IPS DF 4.7 (cell line): Measurements from ENCODE around the gene GPATCH4.

Experiments used
- DNase-seq: peaks from one replicate; pipeline ENCODE4 v3.0.0-alpha.2; 2013; ENCODE audit warnings: low spot score; ENCODE audit errors: extremely low read depth

Gene GPATCH4

DNA sequence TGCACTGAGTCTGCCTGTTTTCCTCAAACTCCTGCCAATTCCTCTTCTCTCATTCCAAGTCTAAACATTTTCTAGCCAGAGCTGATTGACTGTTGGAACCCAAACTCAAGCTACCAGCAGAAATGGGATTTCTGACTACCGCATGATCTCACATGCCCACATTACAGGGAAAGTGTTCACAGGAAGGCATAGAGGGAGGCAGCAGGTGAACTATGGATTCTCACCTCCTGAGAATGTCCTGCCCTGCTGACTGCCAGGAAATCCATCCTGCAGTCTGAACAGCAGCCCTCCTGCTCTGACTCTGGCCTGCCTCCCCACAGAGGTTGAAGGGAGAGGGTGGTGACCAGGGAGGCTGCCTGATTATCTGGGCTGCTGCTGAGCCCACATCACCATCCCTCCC lies 51.4 kb downstream of the GPATCH4 start:
- DNase-seq, result no peak

DNA sequence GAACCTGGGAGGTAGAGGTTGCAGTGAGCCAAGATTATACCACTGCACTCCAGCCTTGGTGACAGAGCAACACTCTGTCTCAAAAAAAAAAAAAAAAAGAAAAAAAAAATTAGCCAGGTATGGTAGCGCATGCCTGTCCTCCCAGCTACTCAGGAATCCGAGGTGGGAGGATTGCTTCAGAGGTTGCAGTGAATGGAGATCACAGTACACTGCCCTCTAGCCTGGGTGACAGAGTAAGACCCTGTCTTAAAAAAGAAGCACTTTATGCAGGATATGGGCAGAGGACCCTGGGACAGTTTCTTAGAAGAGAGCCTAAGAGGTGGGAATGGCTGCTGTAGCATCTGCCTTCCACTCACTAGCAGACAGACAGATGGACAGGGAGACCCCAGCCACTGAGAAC lies 51.9 kb downstream of the GPATCH4 start:
- DNase-seq, result no peak

DNA sequence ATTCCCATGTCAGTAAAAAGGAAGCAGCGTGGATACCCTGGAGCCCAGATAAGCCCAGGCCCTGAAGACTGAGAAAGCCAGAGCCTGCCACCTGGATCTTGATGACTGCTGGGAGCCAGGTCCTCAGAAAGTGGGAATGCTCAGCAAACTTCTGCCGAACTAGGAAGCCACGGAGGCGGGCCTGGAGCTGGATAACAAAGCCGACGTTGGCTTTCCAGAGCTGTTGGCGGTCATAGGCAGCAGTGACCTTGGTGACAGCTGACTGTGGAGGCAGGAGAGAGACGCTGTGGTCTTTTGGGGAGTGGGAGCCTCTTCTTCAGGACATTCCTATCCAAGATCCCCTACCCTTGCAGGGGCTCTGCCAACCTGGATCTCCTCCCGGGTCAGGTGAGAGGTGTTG lies 53.3 kb downstream of the GPATCH4 start:
- no peak for DNase-seq

DNA sequence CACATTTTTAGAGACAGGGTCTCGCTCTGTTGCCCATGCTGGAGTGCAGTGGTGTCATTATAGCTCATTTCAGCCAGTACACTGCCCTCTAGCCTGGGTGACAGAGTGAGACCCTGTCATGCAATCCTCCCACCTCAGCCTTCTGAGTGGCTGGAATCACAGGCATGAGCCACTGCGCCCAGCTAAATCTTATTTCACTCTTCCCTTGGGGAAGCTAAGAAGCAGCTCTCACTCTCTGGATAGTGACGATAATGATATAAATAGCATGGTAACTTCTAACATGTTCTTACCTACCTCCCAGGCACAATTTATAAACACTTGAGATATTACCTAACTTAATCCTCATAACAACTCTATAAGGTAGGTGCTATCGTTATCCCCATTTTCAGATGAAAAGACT lies 53.8 kb downstream of the GPATCH4 start:
- no peak for DNase-seq

DNA sequence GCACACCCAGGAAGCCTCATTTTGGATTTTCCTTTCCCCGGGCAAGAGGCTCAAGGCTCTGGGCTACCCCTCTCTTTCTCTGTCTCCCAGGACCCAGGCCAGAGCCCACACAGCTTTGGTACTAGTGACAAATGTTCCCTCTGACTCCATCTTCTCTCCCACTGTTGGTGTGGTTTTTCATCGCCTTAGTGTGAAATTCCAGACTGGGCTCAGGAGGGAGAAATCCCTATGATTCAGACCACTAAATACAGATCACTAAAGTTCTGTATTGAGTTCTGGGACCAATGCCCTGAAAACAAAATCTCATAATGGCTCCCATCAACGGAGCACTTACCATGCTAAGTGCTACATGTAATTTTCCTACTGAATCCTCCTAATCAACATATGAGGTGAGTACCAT lies 55.0 kb downstream of the GPATCH4 start:
- DNase-seq, result no peak

DNA sequence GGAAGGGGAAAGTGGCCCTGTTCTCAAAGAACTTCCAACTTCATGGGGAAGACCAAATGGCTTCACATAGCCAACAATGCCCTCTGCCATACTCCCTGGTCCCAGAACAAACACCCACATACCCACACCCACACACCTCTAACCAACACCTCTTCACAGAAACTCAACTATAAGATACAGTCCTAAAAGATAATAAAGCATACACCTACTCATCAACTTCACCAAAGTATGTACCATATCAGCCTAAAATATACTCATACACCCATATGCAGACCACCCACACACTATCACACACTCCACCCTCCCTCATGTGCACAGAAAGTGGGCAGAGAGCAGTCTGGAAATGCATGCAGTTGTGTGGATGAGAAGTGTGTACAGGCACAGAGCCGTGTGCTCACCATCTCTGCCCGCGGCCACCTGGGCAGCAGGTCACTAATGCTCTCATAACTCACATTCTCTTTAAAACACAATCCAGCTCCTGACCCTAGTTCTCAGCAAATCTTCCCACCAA lies 56.6 kb downstream of the GPATCH4 start:
- no peak for DNase-seq
